Measurements from ENCODE around the gene RGS21. TPM values are rescaled to one million over a fixed set of nuclear protein-coding genes. Genes with fewer than 3 reads are reported as not detected.

RGS21 gene
- total and polyA plus RNA-seq, 2 donors (not counting 1 experiment from before 2014, with no cell fraction given) = not detected

DNA sequence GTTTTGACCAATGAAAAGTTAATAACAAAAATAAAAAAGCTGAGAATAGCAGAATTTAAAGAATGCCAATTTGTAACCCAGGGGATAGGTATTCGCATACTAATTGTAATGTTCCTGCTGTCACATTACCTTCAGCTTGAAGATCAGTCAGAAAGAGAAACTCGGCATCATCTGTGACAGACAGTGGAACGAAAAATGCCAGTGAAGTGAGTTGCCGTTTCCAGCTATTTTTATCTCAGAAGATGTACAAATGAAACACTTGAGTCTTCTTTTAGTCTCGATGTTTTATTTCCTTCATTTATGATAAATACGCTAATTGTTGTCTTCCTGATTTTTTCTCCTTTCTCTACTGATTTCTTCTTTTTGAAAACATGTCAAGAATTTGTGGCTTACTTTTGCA lies 26.1 kb downstream of the RGS21 start:
- no peak overlapping the region for H3K9ac ChIP-seq (ENCODE audit: low read length)
- no peaks in the 10 kb centered on the region for H3K79me2 ChIP-seq (ENCODE audit: control insufficient read depth, insufficient read depth, low read length)
- Mint-ChIP-seq H3K27me3 (no peaks in the 10 kb centered on the region), H3K4me1 (no peaks in the 10 kb centered on the region), H3K4me3 (no peak overlapping the region), H3K27ac (no peak overlapping the region), H3K9me3 (ENCODE audit: insufficient read depth) (peaks cover 4% of the 10 kb centered on the region)
- no peaks in the 10 kb centered on the region for H3K27me3 ChIP-seq (replicated peaks in 1 of 4; ENCODE audit: control extremely low read depth in 1 of 4, control insufficient read depth in 3 of 4, insufficient read depth in 4 of 4, low read length in 3 of 4)
- ChIA-PET CTCF (no interaction called here), POLR2A (no interaction called here)
- no peaks in the 10 kb centered on the region for H3K36me3 ChIP-seq (replicated peaks in 1 of 2; ENCODE audit: control extremely low read depth in 1 of 2, control insufficient read depth in 1 of 2, extremely low read depth in 1 of 2, insufficient read depth in 2 of 2, low read length in 1 of 2)
- no peak for TF ChIP-seq EZH2 (IDR thresholded peaks at IDR 0.05; ENCODE audit: borderline replicate concordance, insufficient read depth, low read depth, low read length, poor library complexity, severe bottlenecking)
- TF ChIP-seq, protein P1, sequence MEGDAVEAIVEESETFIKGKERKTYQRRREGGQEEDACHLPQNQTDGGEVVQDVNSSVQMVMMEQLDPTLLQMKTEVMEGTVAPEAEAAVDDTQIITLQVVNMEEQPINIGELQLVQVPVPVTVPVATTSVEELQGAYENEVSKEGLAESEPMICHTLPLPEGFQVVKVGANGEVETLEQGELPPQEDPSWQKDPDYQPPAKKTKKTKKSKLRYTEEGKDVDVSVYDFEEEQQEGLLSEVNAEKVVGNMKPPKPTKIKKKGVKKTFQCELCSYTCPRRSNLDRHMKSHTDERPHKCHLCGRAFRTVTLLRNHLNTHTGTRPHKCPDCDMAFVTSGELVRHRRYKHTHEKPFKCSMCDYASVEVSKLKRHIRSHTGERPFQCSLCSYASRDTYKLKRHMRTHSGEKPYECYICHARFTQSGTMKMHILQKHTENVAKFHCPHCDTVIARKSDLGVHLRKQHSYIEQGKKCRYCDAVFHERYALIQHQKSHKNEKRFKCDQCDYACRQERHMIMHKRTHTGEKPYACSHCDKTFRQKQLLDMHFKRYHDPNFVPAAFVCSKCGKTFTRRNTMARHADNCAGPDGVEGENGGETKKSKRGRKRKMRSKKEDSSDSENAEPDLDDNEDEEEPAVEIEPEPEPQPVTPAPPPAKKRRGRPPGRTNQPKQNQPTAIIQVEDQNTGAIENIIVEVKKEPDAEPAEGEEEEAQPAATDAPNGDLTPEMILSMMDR (IDR thresholded peaks at IDR 0.05) = no peak
- no peak overlapping the region for H3K4me3 ChIP-seq (ENCODE audit: control extremely low read depth in 1 of 5, extremely low read depth in 1 of 5, insufficient read depth in 1 of 5, low read depth in 2 of 5, low read length in 4 of 5)
- no peak overlapping the region for H3K27ac ChIP-seq (ENCODE audit: low read length in 2 of 2)
- no peaks in the 10 kb centered on the region for H3K9me3 ChIP-seq (ENCODE audit: control extremely low read depth in 1 of 3, control insufficient read depth in 2 of 3, insufficient read depth in 1 of 3, low read length in 2 of 3)
- H2AFZ ChIP-seq (ENCODE audit: insufficient read depth, low read depth, low read length, poor library complexity, severe bottlenecking) = no peak overlapping the region
- no peaks in the 10 kb centered on the region for H4K20me1 ChIP-seq (ENCODE audit: control insufficient read depth, insufficient read depth, low read length, poor library complexity, severe bottlenecking)
- H3K4me1 ChIP-seq (ENCODE audit: control insufficient read depth in 2 of 2, insufficient read depth in 2 of 2, low read length in 2 of 2) = no peaks in the 10 kb centered on the region
- ATAC-seq (ENCODE audit: low read depth) (no peak), DNase-seq (no peak)
- H3K4me2 ChIP-seq (replicated peaks; ENCODE audit: low read depth, low read length, poor library complexity, severe bottlenecking) = no peak overlapping the region
- WGBS (ENCODE audit: insufficient coverage) = 90% methylated on average over 2 of the region's 6 CpGs
- intact Hi-C loops (cut with micrococcal nuclease) = no loop called here

DNA sequence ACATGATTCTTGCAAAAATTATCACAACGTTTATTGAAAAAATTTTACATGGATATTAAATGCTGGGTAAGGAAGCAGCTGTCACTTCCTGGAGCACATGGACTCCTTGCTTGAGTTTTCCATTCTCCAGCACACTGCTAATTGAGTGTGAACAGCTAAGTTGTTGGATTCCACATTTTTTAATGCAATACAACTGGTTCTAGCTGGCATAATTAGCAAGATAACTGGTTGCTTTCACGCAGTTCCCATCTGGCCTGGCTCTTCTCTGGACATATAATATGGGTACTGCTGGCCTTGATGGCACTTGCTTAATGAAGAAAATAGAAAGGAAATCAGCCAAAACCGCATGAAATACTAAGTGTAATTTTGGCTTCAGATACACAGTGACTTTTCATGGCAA lies 26.6 kb downstream of the RGS21 start:
- peaks cover 4% of the 10 kb centered on the region for H3K9me3 Mint-ChIP-seq (ENCODE audit: insufficient read depth)
- DNase-seq (no peak), ATAC-seq (ENCODE audit: low read depth) (no peak)
- no peaks in the 10 kb centered on the region for H3K27me3 Mint-ChIP-seq
- TF ChIP-seq, protein P1 (IDR thresholded peaks at IDR 0.05) = no peak
- Histone ChIP-seq H4K20me1 (ENCODE audit: control insufficient read depth, insufficient read depth, low read length, poor library complexity, severe bottlenecking) (no peaks in the 10 kb centered on the region), H3K36me3 (replicated peaks in 1 of 2; ENCODE audit: control extremely low read depth in 1 of 2, control insufficient read depth in 1 of 2, extremely low read depth in 1 of 2, insufficient read depth in 2 of 2, low read length in 1 of 2) (no peaks in the 10 kb centered on the region), H3K27ac (ENCODE audit: low read length in 2 of 2) (no peak overlapping the region), H3K27me3 (replicated peaks in 1 of 4; ENCODE audit: control extremely low read depth in 1 of 4, control insufficient read depth in 3 of 4, insufficient read depth in 4 of 4, low read length in 3 of 4) (no peaks in the 10 kb centered on the region), H3K9ac (ENCODE audit: low read length) (no peak overlapping the region), H3K9me3 (ENCODE audit: control extremely low read depth in 1 of 3, control insufficient read depth in 2 of 3, insufficient read depth in 1 of 3, low read length in 2 of 3) (no peaks in the 10 kb centered on the region), H3K4me2 (replicated peaks; ENCODE audit: low read depth, low read length, poor library complexity, severe bottlenecking) (no peak overlapping the region), H3K4me3 (ENCODE audit: control extremely low read depth in 1 of 5, extremely low read depth in 1 of 5, insufficient read depth in 1 of 5, low read depth in 2 of 5, low read length in 4 of 5) (no peak overlapping the region), H2AFZ (ENCODE audit: insufficient read depth, low read depth, low read length, poor library complexity, severe bottlenecking) (no peak overlapping the region), H3K79me2 (ENCODE audit: control insufficient read depth, insufficient read depth, low read length) (no peaks in the 10 kb centered on the region), H3K4me1 (ENCODE audit: control insufficient read depth in 2 of 2, insufficient read depth in 2 of 2, low read length in 2 of 2) (no peaks in the 10 kb centered on the region)
- WGBS (ENCODE audit: insufficient coverage) = 100% methylated on average over 1 of the region's 3 CpGs
- H3K4me1 Mint-ChIP-seq = no peaks in the 10 kb centered on the region
- no peak overlapping the region for H3K4me3 Mint-ChIP-seq
- POLR2A ChIA-PET = no interaction called here
- H3K27ac Mint-ChIP-seq = no peak overlapping the region
- CTCF ChIA-PET = no interaction called here
- intact Hi-C loops (cut with micrococcal nuclease) = no loop called here
